HG03457 (cell line): ENCODE results near the gene DNAJA4.

Experiments used
- ATAC-seq: cut with Tn5 transposase; IDR thresholded peaks from one replicate; pipeline ENCODE4 v1.9.1; 2021; ENCODE audit warnings: moderate number of reproducible peaks; ENCODE audit not compliant: unreplicated experiment

The DNAJA4 gene

GRCh38 chr15:78276064-78276943, 11.9 kb downstream of the DNAJA4 start:
- no peak for ATAC-seq

- no peak for ATAC-seq
These were observed 16.1 kb downstream of the DNAJA4 start for GRCh38 chr15:78280319-78281072.

- no peak for ATAC-seq
These were observed 18.0 kb downstream of the DNAJA4 start for GRCh38 chr15:78282324-78282723.

GRCh38 chr15:78284758-78285157, 20.4 kb downstream of the DNAJA4 start:
- ATAC-seq = no peak

- ATAC-seq = no peak
These were observed 25.9 kb downstream of the DNAJA4 start for GRCh38 chr15:78290222-78290621.

- ATAC-seq = no peak
These were observed 26.7 kb downstream of the DNAJA4 start for GRCh38 chr15:78291052-78291451.

- no peak for ATAC-seq
These were observed 27.3 kb downstream of the DNAJA4 start for GRCh38 chr15:78291698-78292097.

- no peak for ATAC-seq
These were observed 27.9 kb downstream of the DNAJA4 start for GRCh38 chr15:78292219-78292618.

GRCh38 chr15:78299101-78299930, 35.0 kb downstream of the DNAJA4 start, which contains the start of gene SKIC8:
TSS of gene SKIC8 (minus strand) at chr15:78299609. CDS start at chr15:78295686, 3,923 bp downstream.
- peak; percentile 74 for ATAC-seq

GRCh38 chr15:78301326-78301725, 37.0 kb downstream of the DNAJA4 start:
- no peak for ATAC-seq

- ATAC-seq = no peak
These were observed 37.5 kb downstream of the DNAJA4 start for GRCh38 chr15:78301828-78302227.

GRCh38 chr15:78302579-78303312, 38.4 kb downstream of the DNAJA4 start:
- ATAC-seq = no peak

GRCh38 chr15:78304216-78305066, 40.1 kb downstream of the DNAJA4 start:
- ATAC-seq = no peak

- ATAC-seq = no peak
These were observed 41.9 kb downstream of the DNAJA4 start for GRCh38 chr15:78306176-78306774.

- ATAC-seq = no peak
These were observed 43.6 kb downstream of the DNAJA4 start for GRCh38 chr15:78307976-78308375.

- ATAC-seq = no peak
These were observed 44.2 kb downstream of the DNAJA4 start for GRCh38 chr15:78308422-78309032.

GRCh38 chr15:78311292-78311691, 46.9 kb downstream of the DNAJA4 start:
- no peak for ATAC-seq

GRCh38 chr15:78312536-78312935, 48.2 kb downstream of the DNAJA4 start:
- ATAC-seq = no peak

GRCh38 chr15:78312957-78313356, 48.6 kb downstream of the DNAJA4 start:
- ATAC-seq = no peak
